Measurements from ENCODE around the gene HOXB4.

DNA sequence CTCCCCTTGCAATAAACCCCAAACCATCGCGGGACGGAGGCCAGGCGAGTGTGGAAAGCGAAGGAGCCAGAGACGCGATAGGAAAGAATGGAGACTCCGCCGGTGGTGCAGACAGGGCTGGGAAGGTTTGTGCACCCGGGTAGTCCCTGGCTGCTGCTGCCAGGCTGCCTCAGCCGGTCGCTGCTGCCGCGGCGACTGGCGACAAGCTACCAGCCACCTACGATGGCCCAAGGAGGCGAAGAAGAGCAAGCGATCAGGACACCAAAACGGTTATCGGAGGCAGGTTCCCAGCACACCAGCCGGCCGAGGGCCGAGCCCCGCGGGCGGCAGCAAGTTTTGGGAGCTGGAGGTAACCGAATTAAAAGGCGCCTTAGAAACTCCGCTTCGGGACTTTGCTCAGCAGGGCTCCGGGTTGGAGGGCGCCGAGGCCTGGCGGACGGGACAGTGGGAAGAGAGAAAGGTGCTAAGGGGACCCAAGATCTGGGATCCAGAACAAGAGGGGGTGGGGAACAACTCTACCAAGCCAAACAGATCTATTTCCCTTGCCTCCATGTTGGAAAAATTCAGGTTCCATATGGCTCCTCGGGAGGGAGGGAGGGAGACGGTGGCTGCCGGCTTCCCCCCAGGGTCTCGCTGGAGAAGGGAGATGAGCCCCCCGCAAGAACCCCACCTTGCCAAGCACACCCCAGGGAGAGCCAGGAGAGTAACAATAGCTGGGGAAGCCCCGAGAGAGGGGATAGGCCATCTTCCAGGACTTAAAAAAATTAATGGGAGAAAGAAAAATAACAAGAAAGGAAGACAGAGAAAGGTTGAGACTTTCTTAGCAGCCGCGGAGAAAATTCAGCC lies 23.5 kb downstream of the HOXB4 start:
- TF ChIP-seq CTCF (IDR thresholded peaks at IDR 0.05; ENCODE audit: low read depth, low read length) (no peak), POLR2A (IDR thresholded peaks at IDR 0.05; ENCODE audit: extremely low read depth, insufficient read length) (no peak), MYC (IDR thresholded peaks at IDR 0.05; ENCODE audit: low read depth, low read length) (no peak)
